GM21717 (cell line): Measurements from ENCODE around the gene KPNA6.
"Not testable (repeated sequence)": the region's sequence is repeated elsewhere in the genome, so short reads cannot be mapped to it uniquely, and the experiment has no call there.

Experiments used
- ATAC-seq: cut with Tn5 transposase; IDR thresholded peaks from one replicate; pipeline ENCODE4 v1.9.1; 2021; ENCODE audit warnings: mild to moderate bottlenecking, moderate library complexity; ENCODE audit not compliant: unreplicated experiment

Gene KPNA6

GRCh38 chr1:32107742-32108661 lies at the start of gene KPNA6:
TSS of gene KPNA6 (plus strand) at chr1:32108056. CDS start at chr1:32108131, 75 bp downstream.
- no peak for ATAC-seq

GRCh38 chr1:32060914-32061313 lies 46.9 kb upstream of the KPNA6 start:
- ATAC-seq, result no peak

- no peak for ATAC-seq
Measured at GRCh38 chr1:32062867-32063230, 45.0 kb upstream of the KPNA6 start.

GRCh38 chr1:32063261-32063681 lies 44.6 kb upstream of the KPNA6 start:
- ATAC-seq, result no peak

GRCh38 chr1:32065613-32066488 lies 42.0 kb upstream of the KPNA6 start:
- ATAC-seq, result not testable (repeated sequence)

GRCh38 chr1:32066489-32066873 lies 41.4 kb upstream of the KPNA6 start:
- ATAC-seq, result no peak

GRCh38 chr1:32068957-32069588 lies 38.8 kb upstream of the KPNA6 start:
- ATAC-seq, result no peak

- ATAC-seq, result no peak
Measured at GRCh38 chr1:32071758-32072621, 35.9 kb upstream of the KPNA6 start.

- ATAC-seq, result peak; percentile 69
Measured at GRCh38 chr1:32072622-32073298, 35.1 kb upstream of the KPNA6 start, which contains the start of gene TMEM39B. TSS of gene TMEM39B (plus strand) at chr1:32072939. CDS start at chr1:32073048, 109 bp downstream.

GRCh38 chr1:32073299-32074229 lies 34.3 kb upstream of the KPNA6 start:
- no peak for ATAC-seq

GRCh38 chr1:32074841-32075240 lies 33.0 kb upstream of the KPNA6 start:
- no peak for ATAC-seq

GRCh38 chr1:32077451-32077850 lies 30.4 kb upstream of the KPNA6 start:
- no peak for ATAC-seq

- ATAC-seq, result no peak
Measured at GRCh38 chr1:32082022-32082421, 25.8 kb upstream of the KPNA6 start.

GRCh38 chr1:32086381-32086780 lies 21.5 kb upstream of the KPNA6 start:
- not testable (repeated sequence) for ATAC-seq

GRCh38 chr1:32091176-32091575 lies 16.7 kb upstream of the KPNA6 start:
- no peak for ATAC-seq

GRCh38 chr1:32091591-32091990 lies 16.3 kb upstream of the KPNA6 start:
- no peak for ATAC-seq

GRCh38 chr1:32094746-32095521 lies 12.9 kb upstream of the KPNA6 start:
- no peak for ATAC-seq

GRCh38 chr1:32099426-32099825 lies 8.4 kb upstream of the KPNA6 start:
- ATAC-seq, result no peak
